Lung (tissue), 12 donors: Measurements from ENCODE around the gene COMMD1. TPM values are rescaled to one million over a fixed set of nuclear protein-coding genes. Genes with fewer than 3 reads are reported as not detected.

Experiments used
- ATAC-seq: fragments of 200-7000 bp; cut with Tn5 transposase; one replicate; pipeline ENCODE4 v1.9.1; 2020; ENCODE audit warnings: moderate number of reproducible peaks; ENCODE audit not compliant: insufficient read depth, low FRiP score
- DNase-seq, 3 donors: peaks; one replicate each; pipeline ENCODE4 v3.0.0-alpha.2; 2013 to 2017
- H3K27ac ChIP-seq, 2 donors: one replicate each; pipeline ENCODE4 v1.5.1; 2013; ENCODE audit warnings: mild to moderate bottlenecking in 2 of 2, moderate library complexity in 2 of 2, control low read depth in 1 of 2, inconsistent platforms in 1 of 2, low read depth in 1 of 2, low read length in 1 of 2
- H3K27me3 ChIP-seq, 3 donors: one replicate each; pipeline ENCODE4 v1.5.1; 2013; ENCODE audit warnings: low read length in 2 of 3; ENCODE audit not compliant: control insufficient read depth in 3 of 3, insufficient read depth in 3 of 3
- H3K36me3 ChIP-seq, 4 donors: one replicate each; pipeline ENCODE4 v1.5.1; 2013; ENCODE audit warnings: low read length in 4 of 4, mild to moderate bottlenecking in 1 of 4, moderate library complexity in 1 of 4; ENCODE audit not compliant: control insufficient read depth in 4 of 4, insufficient read depth in 4 of 4
- H3K4me1 ChIP-seq, 5 donors: one replicate each; pipeline ENCODE4 v1.5.1; 2013; ENCODE audit warnings: low read length in 5 of 5, mild to moderate bottlenecking in 2 of 5, moderate library complexity in 1 of 5; ENCODE audit not compliant: control insufficient read depth in 5 of 5, insufficient read depth in 5 of 5
- H3K4me3 ChIP-seq: one replicate; pipeline ENCODE4 v1.5.1; 2013; ENCODE audit warnings: mild to moderate bottlenecking, control low read depth, moderate library complexity
- H3K9ac ChIP-seq, 2 donors: one replicate each; pipeline ENCODE4 v1.5.1; 2013; ENCODE audit warnings: low read length in 2 of 2, control low read depth in 1 of 2; ENCODE audit not compliant: insufficient read depth in 1 of 2
- H3K9me3 ChIP-seq, 4 donors: one replicate each; pipeline ENCODE4 v1.5.1; 2013; ENCODE audit warnings: low read length in 3 of 4, mild to moderate bottlenecking in 1 of 4, moderate library complexity in 1 of 4; ENCODE audit not compliant: control insufficient read depth in 4 of 4, insufficient read depth in 3 of 4
- CTCF ChIP-seq: IDR thresholded peaks from 2 replicates; pipeline ENCODE4 v1.5.1; 2012; ENCODE audit warnings: mild to moderate bottlenecking; ENCODE audit errors: control extremely low read depth, extremely low read depth
- WGBS, 2 donors: extraction: QIAGEN DNeasy Blood & Tissue Kit; methylation state at CpG; one replicate each; pipeline ENCODE4 v1.1.7; 2013; 5-methylcytosine and 5-hydroxymethylcytosine counted together
- polyA plus RNA-seq, 2 donors: library from polyadenylated mRNA; stranded (reverse); fragments of 200-250 nt; gene quantifications; one replicate each; pipeline ENCODE4 v1.2.1, GENCODE V29; 2013
- total RNA-seq, 2 donors: library from RNA; depleted of rRNA in 1 of 2; stranded (reverse); fragments of >200 nt in 1 of 2; gene quantifications; one replicate each; pipeline ENCODE4 v1.2.1, GENCODE V29; 2014 to 2021
- donor health status: control.
- donor health status: control.
- donor health status: Bipolar disorder and iron deficiency.
- donor health status: healthy.
- donor health status: DM: yes; HTN: yes; CAD: no.

Gene COMMD1
- total and polyA plus RNA-seq, 4 donors = 31.0 to 41.7 (median 35.2) TPM

GRCh38 chr2:62178741-62179271, 273.3 kb downstream of the COMMD1 start:
- H3K36me3 ChIP-seq = no peaks in the 10 kb centered on the region
- no peaks in the 10 kb centered on the region for H3K27me3 ChIP-seq
- H3K9me3 ChIP-seq = no peaks in the 10 kb centered on the region
- TF ChIP-seq CTCF = no peak
- DNase-seq = peak; percentile 57 to 85 (median 72)
- H3K27ac ChIP-seq = peak overlapping the region in 1 of 2 donors; percentile 56
- H3K9ac ChIP-seq = no peak overlapping the region
- no peak overlapping the region for H3K4me3 ChIP-seq
- peaks cover 6 to 23% (median 8%) of the 10 kb centered on the region in 5 donors for H3K4me1 ChIP-seq
- 60 to 86% methylated on average over 5 of the region's 5 CpGs for WGBS, 2 donors
- ATAC-seq = peak; percentile 71

GRCh38 chr2:62180975-62181374, 275.5 kb downstream of the COMMD1 start:
- Histone ChIP-seq H3K27me3 (no peaks in the 10 kb centered on the region), H3K4me3 (no peak overlapping the region), H3K27ac (no peak overlapping the region), H3K9me3 (no peaks in the 10 kb centered on the region), H3K9ac (no peak overlapping the region), H3K4me1 (peaks cover 6 to 43% (median 17%) of the 10 kb centered on the region in 5 donors), H3K36me3 (no peaks in the 10 kb centered on the region)
- no peak for ATAC-seq
- WGBS, 2 donors = 38 to 66% methylated on average over 4 of the region's 4 CpGs
- TF ChIP-seq CTCF = no peak
- no peak for DNase-seq

- ATAC-seq (no peak), DNase-seq (no peak)
- no peaks in the 10 kb centered on the region for H3K27me3 ChIP-seq
- H3K27ac ChIP-seq = no peak overlapping the region
- H3K4me1 ChIP-seq = peaks cover 8 to 44% (median 16%) of the 10 kb centered on the region in 5 donors
- no peak overlapping the region for H3K9ac ChIP-seq
- H3K36me3 ChIP-seq = no peaks in the 10 kb centered on the region
- WGBS, 2 donors = 78 to 84% methylated on average over 3 of the region's 3 CpGs
- TF ChIP-seq CTCF = no peak
- no peak overlapping the region for H3K4me3 ChIP-seq
- no peaks in the 10 kb centered on the region for H3K9me3 ChIP-seq
Observed at GRCh38 chr2:62181843-62182242, 276.4 kb downstream of the COMMD1 start.
